Gastrocnemius medialis (tissue), 4 donors: ENCODE results near the gene BCS1L. TPM values are rescaled to one million over a fixed set of nuclear protein-coding genes. Genes with fewer than 3 reads are reported as not detected.
A peak's percentile ranks its signal among the peaks of the same experiment; 100 is the strongest.

Experiments used
- ATAC-seq, 2 donors: fragments of 150-250 bp; one replicate each; pipeline ENCODE4 v1.9.1; 2016
- DNase-seq, 2 donors: peaks; one replicate each; pipeline ENCODE4 v3.0.0-alpha.2; 2019
- H3K27ac ChIP-seq, 4 donors: fragments of 200-600 bp; sonication (generic); 1 replicate in 1 of 4; 2 replicates in 3 of 4; pipeline ENCODE4 v1.5.1; 2016 to 2018; ENCODE audit warnings: mild to moderate bottlenecking in 2 of 4, moderate library complexity in 1 of 4
- H3K27me3 ChIP-seq, 3 donors: fragments of 200-600 bp; sonication (generic) in 2 of 3; 1 replicate in 1 of 3; 2 replicates in 2 of 3; pipeline versions ENCODE4 v1.5.1 to v1.6.0; 2016 to 2019; ENCODE audit warnings: mild to moderate bottlenecking in 1 of 3, moderate library complexity in 1 of 3
- H3K36me3 ChIP-seq, 2 donors: fragments of 200-600 bp; sonication (generic) in 1 of 2; one replicate each; pipeline ENCODE4 v1.5.1; 2017 to 2018
- H3K4me1 ChIP-seq, 2 donors: fragments of 200-600 bp; sonication (generic) in 1 of 2; one replicate each; pipeline ENCODE4 v1.5.1; 2016 to 2017; ENCODE audit warnings: mild to moderate bottlenecking in 2 of 2
- H3K4me3 ChIP-seq, 4 donors: fragments of 200-600 bp; sonication (generic) in 3 of 4; 1 replicate in 1 of 4; 2 replicates in 3 of 4; pipeline ENCODE4 v1.5.1; 2016 to 2019; ENCODE audit warnings: mild to moderate bottlenecking in 2 of 4
- H3K9me3 ChIP-seq, 3 donors: fragments of 200-600 bp; sonication (generic) in 2 of 3; 1 replicate in 1 of 3; 2 replicates in 2 of 3; pipeline ENCODE4 v1.5.1; 2016 to 2019
- CTCF ChIP-seq, 5 experiments: fragments of 450-650 bp in 3 of 5; fragments of 200-600 bp in 2 of 5; sonication (generic) in 2 of 5; IDR thresholded peaks in 4 of 5; conservative IDR thresholded peaks in 1 of 5; 1 replicate in 4 of 5; 2 replicates in 1 of 5; pipeline ENCODE4 v1.5.1; 2016 to 2019; ENCODE audit warnings: antibody characterized with exemption in 5 of 5, mild to moderate bottlenecking in 3 of 5, moderate library complexity in 3 of 5
- POLR2A ChIP-seq, 2 donors: fragments of 450-650 bp; IDR thresholded peaks; one replicate each; pipeline ENCODE4 v1.6.1; 2017; ENCODE audit warnings: antibody characterized with exemption in 2 of 2, mild to moderate bottlenecking in 2 of 2, moderate library complexity in 2 of 2
- in situ Hi-C, 4 donors: fragments of 200-750 bp; cut with MboI; loops; one replicate each; pipeline versions ENCODE4 v1.15.0 to v1.8.0; 2017; ENCODE audit warnings: low sequenced_read_pairs in 4 of 4
- intact Hi-C: fragments of 100-400 bp; cut with DNase I; formaldehyde crosslinking; loops from one replicate; pipeline ENCODE4 v1.15.1; 2023; ENCODE audit warnings: low total_unique reads
- total RNA-seq, 4 donors: library from RNA; depleted of rRNA; stranded (reverse); fragments of >200 nt; gene quantifications; one replicate each; pipeline versions ENCODE4 v1.1.0 to v1.2.3, GENCODE V29; 2016

The BCS1L gene
- total RNA-seq, 4 donors from 2014 or later = 19.6 to 46.9 (median 22.4) TPM

GRCh38 chr2:218627939-218628338, 31.5 kb upstream of the BCS1L start:
- in situ Hi-C loops = no loop called here

GRCh38 chr2:218631837-218632236, 27.6 kb upstream of the BCS1L start:
- intact Hi-C loops (no loop called here), in situ Hi-C loops (no loop called here)
- no peak for ATAC-seq
- Histone ChIP-seq H3K4me1 (no peaks in the 10 kb centered on the region), H3K36me3 (peaks cover 0 to 81% of the 10 kb centered on the region in 2 donors), H3K4me3 (no peak overlapping the region), H3K27me3 (no peaks in the 10 kb centered on the region), H3K9me3 (no peaks in the 10 kb centered on the region), H3K27ac (peak overlapping the region in 3 of 4 donors; percentile 7 to 20 (median 10))
- DNase-seq = no peak
- no peak for TF ChIP-seq CTCF (IDR thresholded peaks at IDR 0.05 in 4 of 5, conservative IDR thresholded peaks at IDR 0.05 in 1 of 5)
- no peak for TF ChIP-seq POLR2A (IDR thresholded peaks at IDR 0.05)

More at GRCh38 chr2:218627939-218628338, 31.5 kb upstream of the BCS1L start:
- peaks cover 0 to 73% of the 10 kb centered on the region in 2 donors for H3K36me3 ChIP-seq
- TF ChIP-seq POLR2A (IDR thresholded peaks at IDR 0.05) = no peak
- TF ChIP-seq CTCF (IDR thresholded peaks at IDR 0.05 in 4 of 5, conservative IDR thresholded peaks at IDR 0.05 in 1 of 5) = no peak
- H3K4me3 ChIP-seq = no peak overlapping the region
- no peak for DNase-seq
- H3K27me3 ChIP-seq = no peaks in the 10 kb centered on the region
- intact Hi-C loops = no loop called here
- no peak for ATAC-seq
- H3K4me1 ChIP-seq = no peaks in the 10 kb centered on the region
- H3K27ac ChIP-seq = no peak overlapping the region
- no peaks in the 10 kb centered on the region for H3K9me3 ChIP-seq

GRCh38 chr2:218635719-218636118, 23.8 kb upstream of the BCS1L start:
- no peaks in the 10 kb centered on the region for H3K4me1 ChIP-seq
- H3K9me3 ChIP-seq = no peaks in the 10 kb centered on the region
- H3K36me3 ChIP-seq = peaks cover 0 to 93% of the 10 kb centered on the region in 2 donors
- no peak overlapping the region for H3K27ac ChIP-seq
- in situ Hi-C loops (no loop called here), intact Hi-C loops (no loop called here)
- H3K27me3 ChIP-seq = no peaks in the 10 kb centered on the region
- no peak overlapping the region for H3K4me3 ChIP-seq
- DNase-seq (no peak), ATAC-seq (no peak)
- TF ChIP-seq POLR2A (IDR thresholded peaks at IDR 0.05) (no peak), CTCF (IDR thresholded peaks at IDR 0.05 in 4 of 5, conservative IDR thresholded peaks at IDR 0.05 in 1 of 5) (no peak)

GRCh38 chr2:218638372-218638771, 21.1 kb upstream of the BCS1L start:
- H3K27ac ChIP-seq = no peak overlapping the region
- intact Hi-C loops = no loop called here
- no peak for ATAC-seq
- H3K9me3 ChIP-seq = no peaks in the 10 kb centered on the region
- H3K4me1 ChIP-seq = no peaks in the 10 kb centered on the region
- TF ChIP-seq CTCF (IDR thresholded peaks at IDR 0.05 in 4 of 5, conservative IDR thresholded peaks at IDR 0.05 in 1 of 5) (no peak), POLR2A (IDR thresholded peaks at IDR 0.05) (no peak)
- H3K4me3 ChIP-seq = no peak overlapping the region
- H3K27me3 ChIP-seq = no peaks in the 10 kb centered on the region
- in situ Hi-C loops = no loop called here
- H3K36me3 ChIP-seq = peaks cover 0 to 92% of the 10 kb centered on the region in 2 donors
- DNase-seq = no peak

DNA sequence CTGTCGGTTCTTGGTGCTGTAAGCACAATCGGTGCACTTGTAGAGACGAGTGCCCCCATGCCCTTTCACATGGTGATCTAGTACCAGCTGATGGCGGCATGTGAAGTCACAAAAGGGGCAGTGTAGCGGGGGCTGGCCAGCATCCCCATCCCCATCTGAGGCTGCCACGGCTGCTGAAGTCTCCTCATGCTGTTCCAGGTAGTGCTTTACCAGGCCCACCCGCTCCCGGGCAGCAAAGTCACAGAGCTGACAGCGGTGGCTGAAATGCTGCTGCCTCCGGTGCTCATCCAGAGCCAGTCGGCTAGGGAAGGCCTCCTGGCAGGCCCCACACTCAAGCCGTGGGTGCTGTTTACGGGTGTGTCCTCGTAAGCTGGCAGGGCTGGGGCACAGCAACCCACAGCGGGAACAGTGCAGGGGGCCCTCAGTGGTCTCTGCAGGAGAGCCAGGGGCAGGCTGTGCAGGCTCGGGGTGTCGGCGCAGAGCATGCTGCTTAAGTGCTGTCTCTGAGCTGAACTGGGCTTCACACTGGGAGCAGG, 17.3 kb upstream of the BCS1L start:
- intact Hi-C loops (no loop called here), in situ Hi-C loops (no loop called here)
- no peaks in the 10 kb centered on the region for H3K9me3 ChIP-seq
- peaks cover 3 to 87% of the 10 kb centered on the region in 2 donors for H3K36me3 ChIP-seq
- no peak for DNase-seq
- H3K27me3 ChIP-seq = no peaks in the 10 kb centered on the region
- TF ChIP-seq POLR2A (IDR thresholded peaks at IDR 0.05) = no peak
- no peaks in the 10 kb centered on the region for H3K4me1 ChIP-seq
- ATAC-seq = no peak
- no peak overlapping the region for H3K27ac ChIP-seq
- H3K4me3 ChIP-seq = no peak overlapping the region
